GM13976 (cell line): Measurements from ENCODE around the gene MLPH.

Source experiments
- DNase-seq: peaks from one replicate; pipeline ENCODE4 v3.0.0; 2012; ENCODE audit warnings: low spot score
- in situ Hi-C: fragments of 300-500 bp; cut with MboI; formaldehyde crosslinking; loops from one replicate; pipeline ENCODE4 v1.12.0; 2022; ENCODE audit warnings: low sequenced_read_pairs, mixed read lengths, inconsistent platforms; ENCODE audit not compliant: unreplicated experiment
- TF ChIP-seq, protein P1 (sequence below): IDR thresholded peaks from 2 replicates; pipeline ENCODE4 v1.5.1; 2012; ENCODE audit warnings: borderline replicate concordance, mild to moderate bottlenecking; ENCODE audit not compliant: insufficient read depth; ENCODE audit errors: extremely low read depth, missing control alignments, control extremely low read depth

Gene MLPH

DNA sequence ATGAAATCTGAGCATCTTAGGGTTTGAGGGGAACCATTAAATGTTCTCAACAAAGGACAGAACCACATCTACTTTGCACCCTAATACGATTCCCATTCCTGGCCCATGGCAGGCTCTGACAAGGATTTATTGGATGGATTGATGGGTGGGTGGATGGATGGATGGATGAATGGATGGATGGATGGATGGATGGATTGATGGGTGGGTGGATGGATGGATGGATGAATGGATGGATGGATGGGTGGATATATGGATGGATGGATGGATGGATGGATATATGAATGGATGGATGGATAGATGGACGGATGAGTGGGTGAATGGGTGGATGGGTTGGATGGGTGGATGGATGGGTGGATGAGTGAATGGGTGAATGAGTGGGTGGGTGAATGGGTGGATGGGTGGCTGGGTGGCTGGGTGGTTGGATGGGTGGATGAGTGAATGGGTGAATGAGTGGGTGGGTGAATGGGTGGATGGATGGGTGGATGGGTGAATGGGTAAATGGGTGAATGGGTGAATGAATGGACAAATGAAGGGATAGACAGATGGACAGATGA, 29.6 kb upstream of the MLPH start:
- TF ChIP-seq, protein P1, sequence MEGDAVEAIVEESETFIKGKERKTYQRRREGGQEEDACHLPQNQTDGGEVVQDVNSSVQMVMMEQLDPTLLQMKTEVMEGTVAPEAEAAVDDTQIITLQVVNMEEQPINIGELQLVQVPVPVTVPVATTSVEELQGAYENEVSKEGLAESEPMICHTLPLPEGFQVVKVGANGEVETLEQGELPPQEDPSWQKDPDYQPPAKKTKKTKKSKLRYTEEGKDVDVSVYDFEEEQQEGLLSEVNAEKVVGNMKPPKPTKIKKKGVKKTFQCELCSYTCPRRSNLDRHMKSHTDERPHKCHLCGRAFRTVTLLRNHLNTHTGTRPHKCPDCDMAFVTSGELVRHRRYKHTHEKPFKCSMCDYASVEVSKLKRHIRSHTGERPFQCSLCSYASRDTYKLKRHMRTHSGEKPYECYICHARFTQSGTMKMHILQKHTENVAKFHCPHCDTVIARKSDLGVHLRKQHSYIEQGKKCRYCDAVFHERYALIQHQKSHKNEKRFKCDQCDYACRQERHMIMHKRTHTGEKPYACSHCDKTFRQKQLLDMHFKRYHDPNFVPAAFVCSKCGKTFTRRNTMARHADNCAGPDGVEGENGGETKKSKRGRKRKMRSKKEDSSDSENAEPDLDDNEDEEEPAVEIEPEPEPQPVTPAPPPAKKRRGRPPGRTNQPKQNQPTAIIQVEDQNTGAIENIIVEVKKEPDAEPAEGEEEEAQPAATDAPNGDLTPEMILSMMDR = no peak
- in situ Hi-C loops = no loop called here
- no peak for DNase-seq

- in situ Hi-C loops = no loop called here
- TF ChIP-seq, protein P1 = no peak
- DNase-seq = no peak
These were observed 28.5 kb upstream of the MLPH start for GRCh38 chr2:237458519-237458918.

GRCh38 chr2:237459226-237459625, 27.8 kb upstream of the MLPH start:
- in situ Hi-C loops = no loop called here
- TF ChIP-seq, protein P1 = no peak
- DNase-seq = no peak

- in situ Hi-C loops = no loop called here
- TF ChIP-seq, protein P1 = no peak
- DNase-seq = no peak
These were observed 27.3 kb upstream of the MLPH start for GRCh38 chr2:237459741-237460174.

- TF ChIP-seq, protein P1 = no peak
- DNase-seq = no peak
- in situ Hi-C loops = no loop called here
These were observed 22.2 kb upstream of the MLPH start for GRCh38 chr2:237464757-237465391.

DNA sequence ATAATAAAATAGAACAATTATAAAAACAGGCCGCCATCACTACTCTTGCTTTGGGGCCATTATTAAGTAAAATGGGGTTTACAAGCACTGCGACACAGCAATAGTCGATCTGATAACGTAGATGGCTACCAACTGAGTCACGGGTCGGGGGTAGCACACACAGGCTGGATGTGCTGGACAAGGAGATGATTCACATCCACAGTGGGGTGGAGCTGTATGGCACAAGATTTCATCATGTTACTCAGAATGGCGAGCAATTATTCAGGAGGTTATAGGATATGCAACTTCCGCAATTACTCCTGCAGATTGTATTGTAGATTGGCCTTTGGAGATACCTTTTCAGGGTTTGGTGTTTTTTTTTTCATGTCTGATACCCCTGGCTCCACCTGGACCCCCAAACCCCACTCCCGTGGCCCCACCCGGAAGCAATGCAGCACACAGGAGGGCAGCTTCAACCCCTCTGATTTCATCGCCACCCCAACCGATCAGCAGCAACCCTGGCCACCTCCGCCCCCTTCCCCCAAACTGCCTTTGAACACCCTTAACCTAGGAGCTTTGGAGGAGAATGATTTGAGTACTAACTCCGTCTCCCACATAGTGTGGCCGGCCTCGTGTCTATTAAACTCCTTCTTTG, 21.4 kb upstream of the MLPH start:
- no peak for DNase-seq
- TF ChIP-seq, protein P1 = no peak
- in situ Hi-C loops = no loop called here
